ENCODE results near the gene SYNRG.
"Not testable (repeated sequence)": the region's sequence is repeated elsewhere in the genome, so short reads cannot be mapped to it uniquely, and the experiment has no call there.

The SYNRG gene, protein sequence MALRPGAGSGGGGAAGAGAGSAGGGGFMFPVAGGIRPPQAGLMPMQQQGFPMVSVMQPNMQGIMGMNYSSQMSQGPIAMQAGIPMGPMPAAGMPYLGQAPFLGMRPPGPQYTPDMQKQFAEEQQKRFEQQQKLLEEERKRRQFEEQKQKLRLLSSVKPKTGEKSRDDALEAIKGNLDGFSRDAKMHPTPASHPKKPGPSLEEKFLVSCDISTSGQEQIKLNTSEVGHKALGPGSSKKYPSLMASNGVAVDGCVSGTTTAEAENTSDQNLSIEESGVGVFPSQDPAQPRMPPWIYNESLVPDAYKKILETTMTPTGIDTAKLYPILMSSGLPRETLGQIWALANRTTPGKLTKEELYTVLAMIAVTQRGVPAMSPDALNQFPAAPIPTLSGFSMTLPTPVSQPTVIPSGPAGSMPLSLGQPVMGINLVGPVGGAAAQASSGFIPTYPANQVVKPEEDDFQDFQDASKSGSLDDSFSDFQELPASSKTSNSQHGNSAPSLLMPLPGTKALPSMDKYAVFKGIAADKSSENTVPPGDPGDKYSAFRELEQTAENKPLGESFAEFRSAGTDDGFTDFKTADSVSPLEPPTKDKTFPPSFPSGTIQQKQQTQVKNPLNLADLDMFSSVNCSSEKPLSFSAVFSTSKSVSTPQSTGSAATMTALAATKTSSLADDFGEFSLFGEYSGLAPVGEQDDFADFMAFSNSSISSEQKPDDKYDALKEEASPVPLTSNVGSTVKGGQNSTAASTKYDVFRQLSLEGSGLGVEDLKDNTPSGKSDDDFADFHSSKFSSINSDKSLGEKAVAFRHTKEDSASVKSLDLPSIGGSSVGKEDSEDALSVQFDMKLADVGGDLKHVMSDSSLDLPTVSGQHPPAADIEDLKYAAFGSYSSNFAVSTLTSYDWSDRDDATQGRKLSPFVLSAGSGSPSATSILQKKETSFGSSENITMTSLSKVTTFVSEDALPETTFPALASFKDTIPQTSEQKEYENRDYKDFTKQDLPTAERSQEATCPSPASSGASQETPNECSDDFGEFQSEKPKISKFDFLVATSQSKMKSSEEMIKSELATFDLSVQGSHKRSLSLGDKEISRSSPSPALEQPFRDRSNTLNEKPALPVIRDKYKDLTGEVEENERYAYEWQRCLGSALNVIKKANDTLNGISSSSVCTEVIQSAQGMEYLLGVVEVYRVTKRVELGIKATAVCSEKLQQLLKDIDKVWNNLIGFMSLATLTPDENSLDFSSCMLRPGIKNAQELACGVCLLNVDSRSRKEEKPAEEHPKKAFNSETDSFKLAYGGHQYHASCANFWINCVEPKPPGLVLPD (N-terminal part only)

DNA sequence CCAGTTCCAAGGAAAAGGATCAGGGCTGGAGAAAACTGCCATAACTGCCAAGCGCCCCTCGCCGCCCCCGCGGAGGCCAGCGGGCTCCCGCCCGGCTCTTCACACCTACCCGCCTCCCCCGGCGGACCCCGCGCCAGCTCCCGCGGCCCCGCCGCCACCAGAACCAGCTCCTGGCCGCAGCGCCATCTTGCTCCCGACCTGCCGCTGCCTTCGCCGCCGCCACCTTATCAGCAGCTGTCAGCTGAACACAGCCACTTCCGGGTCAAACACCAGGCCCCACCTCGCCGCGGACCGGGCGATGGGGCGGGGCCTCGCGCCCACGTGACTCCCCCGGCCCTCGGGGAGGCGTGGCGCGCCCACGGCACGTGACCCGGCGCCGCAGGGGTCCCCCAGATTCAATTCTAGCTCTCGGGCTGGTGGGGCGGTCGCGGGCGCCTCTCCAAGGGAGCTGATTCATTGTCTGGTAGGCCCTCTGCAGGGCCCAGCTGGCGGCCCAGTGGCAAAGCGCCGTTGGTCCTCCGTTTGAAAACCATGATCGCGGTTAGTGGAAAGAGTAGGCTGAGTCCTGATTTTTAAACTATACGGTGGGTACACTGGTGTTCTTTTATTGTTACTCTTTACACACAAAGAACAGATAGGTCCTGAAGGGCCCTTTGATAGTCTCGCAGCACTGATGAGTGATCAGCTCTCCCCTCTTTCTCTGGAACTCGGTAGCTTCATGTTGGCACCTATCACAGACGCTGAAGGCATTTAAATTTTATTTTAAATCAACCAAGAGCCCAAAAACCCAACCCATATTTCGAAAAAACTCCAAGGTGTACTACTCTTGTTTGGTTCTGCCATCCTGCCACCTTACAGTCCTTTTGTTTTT, at the start of gene SYNRG:
Gene SYNRG (minus strand): TSS at position 249 of the 871 bp plus-strand sequence. CDS start 63 bp downstream, at position 186.
- DNase-seq = peak; percentile 96

DNA sequence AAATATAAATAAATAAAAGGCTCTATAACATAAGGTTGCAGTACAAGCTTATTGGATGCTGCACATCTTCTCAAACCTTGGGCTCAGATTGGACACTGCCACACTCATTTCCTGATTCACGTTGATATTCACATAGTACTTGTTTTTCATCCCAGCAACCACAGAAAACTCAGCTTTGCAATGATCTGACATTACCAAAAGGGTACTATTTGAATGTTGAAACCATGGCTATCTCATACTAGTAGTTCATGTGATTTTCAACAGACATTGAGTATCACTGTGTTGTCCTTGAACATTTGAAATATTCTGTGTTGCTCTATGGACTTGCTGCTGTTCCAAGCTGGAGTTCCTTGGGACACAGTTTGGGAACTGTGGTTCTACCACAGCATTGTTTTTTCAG, 48.0 kb upstream of the SYNRG start:
- no peak for DNase-seq

DNA sequence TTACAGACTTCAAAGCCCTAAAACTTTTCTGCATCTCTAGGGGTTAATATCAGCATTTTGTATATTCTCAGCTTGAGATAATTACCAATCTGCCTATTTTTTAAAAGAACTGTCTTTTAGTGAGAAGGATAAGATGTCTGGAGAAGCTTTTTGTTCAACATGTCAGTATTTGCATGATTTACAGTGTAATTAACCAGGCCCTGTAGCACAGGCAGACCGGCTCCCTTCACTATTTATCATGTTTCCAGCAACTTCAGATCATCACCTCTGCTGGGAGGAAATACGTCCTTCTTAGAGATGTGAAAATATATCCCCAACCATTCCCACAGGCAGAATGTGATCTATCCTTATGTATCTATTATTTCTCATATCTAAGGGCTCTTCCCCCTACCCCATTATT, 42.6 kb upstream of the SYNRG start:
- DNase-seq = no peak

DNA sequence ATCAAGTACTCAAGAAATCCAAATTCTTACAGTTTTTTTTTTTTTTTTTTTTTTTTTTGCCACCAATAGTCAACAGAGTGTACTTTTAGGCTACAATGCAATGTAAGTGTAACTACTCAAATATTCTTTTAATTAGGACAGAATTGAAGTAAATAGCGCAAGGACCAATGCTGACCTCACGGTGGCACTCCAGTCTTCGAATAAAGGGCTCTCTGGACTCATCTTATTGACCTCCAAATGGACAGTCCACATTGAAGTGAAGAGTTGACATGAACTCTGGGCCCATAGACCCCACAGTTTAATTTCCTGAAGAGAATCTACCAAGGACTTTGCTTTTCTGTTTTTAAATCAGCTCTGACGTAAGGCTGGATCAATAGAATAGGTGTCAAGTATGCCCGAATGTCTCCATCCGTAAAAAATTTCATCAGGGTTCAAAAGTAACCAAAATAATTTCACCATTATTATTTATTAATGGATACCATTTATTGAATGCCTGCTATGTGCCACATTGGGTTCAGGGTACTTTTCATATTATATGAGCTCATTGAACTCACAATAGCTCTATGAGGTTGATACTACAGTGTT, 41.3 kb upstream of the SYNRG start:
- DNase-seq = no peak

DNA sequence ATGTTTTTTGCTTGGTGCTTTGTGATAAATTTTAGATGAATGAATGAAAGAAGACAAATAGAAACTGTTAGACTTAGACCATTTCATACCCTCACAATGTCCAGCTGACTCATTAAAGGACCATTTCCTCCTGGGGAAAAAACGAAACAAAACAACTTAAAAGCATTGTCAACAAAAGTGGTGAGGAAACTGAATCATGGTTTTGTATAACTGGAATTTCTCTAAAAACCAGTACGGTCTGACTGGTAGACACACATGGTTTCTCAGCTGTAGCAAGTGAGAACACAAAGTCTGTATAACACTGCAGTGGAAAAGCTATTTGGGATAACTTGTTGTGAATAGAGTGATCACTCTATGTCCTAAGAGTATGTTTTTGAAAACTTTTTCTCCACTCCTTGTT, 39.3 kb upstream of the SYNRG start:
- DNase-seq = no peak

DNA sequence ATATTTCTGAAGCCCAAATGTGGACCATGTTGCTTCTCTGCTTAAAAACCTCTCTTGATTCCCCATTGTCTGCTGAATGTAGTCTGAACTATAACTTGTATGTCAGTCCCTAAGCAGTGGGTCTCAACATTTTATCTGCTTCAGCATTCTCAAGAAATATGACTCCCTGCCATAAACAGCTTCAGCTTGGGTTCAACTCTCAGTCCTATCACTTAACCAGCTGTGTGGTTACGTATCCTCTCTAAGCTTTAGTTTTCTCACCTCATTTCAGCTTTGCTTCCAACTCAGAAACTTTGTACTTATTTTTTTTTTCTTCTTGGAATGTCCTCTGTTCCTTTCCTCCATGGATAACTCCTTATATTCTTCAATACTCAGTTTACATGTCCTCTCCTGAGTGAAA, 38.6 kb upstream of the SYNRG start:
- DNase-seq = no peak

DNA sequence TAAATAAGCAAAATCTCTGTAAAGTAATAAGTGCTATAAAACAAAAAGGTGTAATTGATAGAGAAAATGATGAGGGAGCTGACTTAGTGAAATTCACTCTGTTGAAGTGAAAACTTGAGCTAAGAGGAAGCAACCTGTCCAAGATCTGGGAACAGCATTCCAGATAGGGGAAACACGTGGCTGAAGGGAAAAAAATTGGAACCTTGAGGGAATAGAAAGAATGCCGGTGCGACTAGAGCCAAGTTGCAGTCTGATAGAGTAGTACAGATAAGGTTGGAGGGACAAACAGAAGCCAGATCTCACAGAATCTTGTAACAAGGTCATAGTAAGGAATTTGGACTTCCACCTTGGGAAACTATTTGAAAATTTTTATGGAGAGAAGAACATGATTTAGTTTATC, 34.7 kb upstream of the SYNRG start:
- no peak for DNase-seq

DNA sequence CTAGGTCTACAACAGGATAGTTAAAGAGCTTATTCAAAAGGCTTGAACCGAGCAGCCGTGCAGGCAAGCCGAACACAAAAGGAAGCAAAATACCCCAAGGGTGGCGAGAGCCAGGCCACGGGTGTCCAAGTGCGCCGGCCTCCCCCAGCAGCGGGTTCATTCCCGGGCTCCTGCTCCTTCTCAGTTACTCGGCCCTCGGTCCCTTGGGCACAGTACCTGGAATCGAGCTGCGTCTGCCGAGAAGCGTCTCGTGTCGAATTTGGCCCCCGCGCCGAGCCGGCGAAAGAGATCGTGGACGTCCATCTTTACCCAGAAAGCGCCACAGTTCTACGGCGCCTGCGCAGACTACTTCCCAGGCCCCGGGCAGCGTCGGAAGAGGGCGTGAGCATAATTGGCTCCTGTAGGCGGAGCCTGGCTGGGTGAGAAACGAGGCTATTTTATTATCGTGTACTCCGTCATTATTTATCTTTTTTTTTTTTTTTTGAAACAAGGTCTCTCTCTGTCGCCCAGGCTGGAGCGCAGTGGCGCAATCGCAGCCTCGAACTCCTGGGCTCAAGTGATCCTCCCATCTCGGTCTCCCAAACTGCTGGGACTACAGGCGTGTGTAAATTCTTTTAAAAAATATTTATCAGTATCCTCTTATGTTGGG, 34.0 kb upstream of the SYNRG start, which contains the start of gene DDX52:
Gene DDX52 (minus strand): TSS at position 329 of the 649 bp plus-strand sequence. CDS start 26 bp downstream, at position 303.
- DNase-seq = peak; percentile 93

DNA sequence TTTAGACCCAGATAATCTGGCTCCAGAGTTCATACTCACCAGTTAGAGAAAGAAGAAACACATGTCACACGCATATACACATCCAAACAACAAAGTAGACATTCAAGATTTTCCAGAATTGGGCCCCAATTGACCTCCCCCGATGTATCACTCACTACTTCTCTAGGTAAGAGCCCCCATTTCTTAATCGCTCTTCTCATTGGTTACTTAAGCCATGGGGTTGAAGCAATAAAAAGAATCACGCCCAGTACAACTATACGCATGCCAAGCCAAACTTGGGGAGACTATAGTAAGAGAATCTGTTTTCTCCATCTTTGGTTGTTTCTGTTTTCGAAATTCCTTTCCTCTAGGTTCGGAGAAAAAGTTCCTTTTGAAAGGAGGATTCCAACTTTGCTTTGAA, 33.5 kb upstream of the SYNRG start:
- DNase-seq = no peak

DNA sequence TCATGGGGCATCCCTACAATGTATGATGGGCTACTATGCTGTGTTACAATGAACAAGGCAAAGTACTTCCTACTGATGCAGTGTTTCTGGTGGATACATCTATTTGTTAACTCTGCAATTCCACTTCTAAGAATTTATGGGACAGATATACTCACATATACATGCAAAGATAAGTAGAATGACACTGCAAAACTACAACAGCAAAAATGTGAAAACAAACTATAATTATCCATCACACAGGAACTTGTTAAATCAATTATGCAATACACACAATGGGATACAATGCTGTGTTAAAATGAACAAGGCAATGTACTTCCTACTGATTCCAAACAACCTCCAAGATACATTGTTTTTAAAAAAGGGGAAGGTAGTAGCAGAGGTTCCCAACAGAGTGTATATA, 30.8 kb upstream of the SYNRG start:
- no peak for DNase-seq

DNA sequence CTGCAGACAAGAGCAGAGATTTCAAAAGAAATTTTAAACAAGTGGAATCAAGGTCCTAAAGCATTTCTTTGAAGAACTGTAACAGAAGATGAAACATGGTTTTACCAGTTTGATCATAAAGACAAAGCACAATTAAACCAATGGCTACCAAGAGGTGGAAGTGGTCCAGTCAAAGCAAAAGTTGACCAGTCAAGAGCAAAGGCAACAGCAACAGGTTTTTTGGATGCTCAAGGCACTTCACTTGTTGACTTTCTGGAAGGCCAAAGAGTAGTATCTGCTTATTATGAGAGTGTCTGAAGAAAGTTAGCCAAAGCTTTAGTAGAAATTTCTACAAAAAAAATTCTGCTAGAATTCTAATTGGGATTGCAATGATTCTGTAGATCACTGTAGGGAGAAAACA, 28.7 kb upstream of the SYNRG start:
- no peak for DNase-seq

DNA sequence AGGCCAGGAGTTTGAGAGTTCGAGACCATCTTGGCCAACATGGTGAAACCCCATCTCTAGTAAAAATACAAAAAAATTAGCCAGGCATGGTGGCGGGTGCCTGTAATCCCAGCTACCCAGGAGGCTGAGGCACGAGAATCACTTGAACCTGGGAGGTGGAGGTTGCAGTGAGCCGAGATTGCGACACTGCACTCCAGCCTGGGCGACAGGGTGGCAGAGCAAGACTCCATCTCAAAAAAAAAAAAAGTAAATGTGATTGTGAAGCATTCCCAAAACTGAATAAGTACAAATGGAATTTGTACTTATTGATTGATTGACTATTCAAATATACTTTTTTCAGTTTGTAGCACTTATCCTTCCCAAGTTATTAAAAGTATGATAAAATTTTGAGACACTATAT, 7.2 kb upstream of the SYNRG start:
- DNase-seq = not testable (repeated sequence)

DNA sequence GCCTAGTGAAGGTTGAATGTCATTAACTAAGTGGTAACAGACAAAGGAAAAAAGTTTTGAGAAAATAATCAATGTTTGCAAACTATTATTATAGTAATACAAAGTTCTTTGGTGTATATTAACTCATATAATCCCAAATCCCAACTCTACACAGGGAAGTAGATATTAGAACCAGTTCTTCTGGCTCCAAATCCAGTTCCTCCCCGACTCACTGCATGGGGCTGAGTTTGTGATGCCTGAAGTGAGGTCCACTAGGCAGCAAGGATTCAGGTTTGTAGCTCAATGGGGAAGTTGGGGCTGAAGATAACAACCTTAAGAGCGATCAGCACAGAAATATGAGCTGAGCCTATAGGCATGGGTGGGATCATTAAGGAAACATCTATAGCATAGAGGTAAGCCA, 5.6 kb upstream of the SYNRG start:
- DNase-seq = no peak

DNA sequence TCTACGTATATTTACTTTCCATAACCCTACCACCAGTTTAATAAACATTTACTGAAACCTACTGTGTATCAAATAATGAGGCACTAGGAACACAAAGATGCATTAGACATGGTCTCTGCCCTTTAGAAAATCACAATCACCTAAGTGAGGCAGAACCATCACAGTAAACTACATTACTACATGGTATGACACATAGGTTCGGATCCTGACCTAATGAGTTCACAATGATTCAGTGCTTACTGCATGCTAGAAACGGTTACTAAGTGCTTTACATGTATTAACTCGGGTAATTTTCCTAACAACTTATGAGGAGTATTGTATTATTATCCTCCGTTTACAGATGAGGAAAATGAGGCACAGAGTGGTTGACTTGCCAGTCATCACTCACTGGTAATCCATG, 5.2 kb upstream of the SYNRG start:
- no peak for DNase-seq

DNA sequence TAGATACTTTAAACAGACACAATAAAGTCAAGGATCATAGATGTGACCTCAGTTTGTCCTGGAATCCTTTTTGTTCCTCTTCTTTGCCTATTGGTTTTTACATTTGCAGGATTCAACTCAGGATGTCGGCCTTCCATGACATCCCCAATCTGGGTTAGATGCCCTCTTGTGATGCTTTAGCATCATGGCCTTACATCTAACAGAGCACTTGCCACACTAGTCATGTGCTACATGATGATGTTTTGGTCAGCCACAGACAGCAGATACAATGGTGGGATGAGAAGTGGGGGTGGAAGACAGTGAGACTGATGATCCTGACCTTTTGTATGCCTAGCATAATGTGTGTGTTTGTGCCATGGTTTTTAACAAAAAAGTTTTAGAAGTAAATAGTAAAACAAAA, 1.8 kb upstream of the SYNRG start:
- DNase-seq = no peak

DNA sequence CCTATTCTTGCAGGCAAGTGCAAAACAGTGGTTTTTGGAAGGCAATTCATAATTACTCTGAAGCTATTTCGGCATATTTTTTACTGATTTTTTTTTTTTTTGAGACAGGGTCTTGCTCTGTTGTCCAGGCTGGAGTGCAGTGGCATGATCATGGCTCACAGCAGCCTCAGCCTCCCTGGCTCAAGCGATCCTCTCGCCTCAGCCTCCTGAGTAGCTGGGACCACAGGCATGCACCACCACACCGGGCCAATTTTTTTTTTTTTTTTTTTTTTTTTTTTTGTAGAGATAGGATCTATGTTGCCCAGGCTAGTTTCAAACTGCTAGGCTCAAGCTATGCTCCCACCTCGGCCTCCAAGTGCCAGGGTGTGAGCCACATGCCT, 813 bp upstream of the SYNRG start:
- DNase-seq = not testable (repeated sequence)

DNA sequence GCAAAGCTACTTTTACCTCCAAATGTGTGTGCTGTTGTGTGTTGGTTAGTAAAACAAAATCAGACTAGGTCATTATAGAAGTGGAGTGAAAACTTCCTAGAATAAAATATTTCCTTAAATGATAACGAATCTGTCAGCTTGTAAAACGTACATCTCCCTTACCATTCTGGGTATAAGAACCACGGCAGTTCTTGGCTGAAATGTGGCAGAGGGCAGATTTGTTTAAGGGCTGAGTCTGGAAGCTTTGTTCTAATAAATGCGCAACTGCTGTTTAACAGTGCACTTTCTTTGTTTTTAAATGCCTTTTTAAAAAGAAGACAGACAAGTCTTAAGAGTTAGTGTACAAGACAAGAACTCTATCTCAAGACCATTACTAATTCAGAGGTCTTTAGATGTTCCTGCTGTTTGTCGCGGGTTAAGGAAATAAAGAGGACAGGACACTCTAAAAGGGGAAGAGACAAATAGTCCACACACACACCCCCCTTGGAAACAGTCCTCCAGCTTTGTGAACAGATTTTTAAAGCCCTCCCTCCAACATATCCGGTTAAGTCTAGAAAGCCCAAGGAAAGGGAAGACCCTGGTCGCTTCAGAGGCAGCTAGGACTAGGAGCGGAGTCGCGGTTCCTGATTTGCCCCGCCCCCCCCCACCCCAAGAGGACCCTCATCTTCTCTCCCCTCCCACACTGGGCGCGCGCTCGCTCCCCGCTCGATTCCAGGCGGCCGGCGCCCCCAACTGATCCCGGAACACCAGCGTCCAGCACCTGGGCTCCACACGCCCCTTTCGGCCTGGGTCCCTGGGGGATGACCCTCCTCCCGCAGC, 658 bp downstream of the SYNRG start:
- peak; percentile 23 for DNase-seq

DNA sequence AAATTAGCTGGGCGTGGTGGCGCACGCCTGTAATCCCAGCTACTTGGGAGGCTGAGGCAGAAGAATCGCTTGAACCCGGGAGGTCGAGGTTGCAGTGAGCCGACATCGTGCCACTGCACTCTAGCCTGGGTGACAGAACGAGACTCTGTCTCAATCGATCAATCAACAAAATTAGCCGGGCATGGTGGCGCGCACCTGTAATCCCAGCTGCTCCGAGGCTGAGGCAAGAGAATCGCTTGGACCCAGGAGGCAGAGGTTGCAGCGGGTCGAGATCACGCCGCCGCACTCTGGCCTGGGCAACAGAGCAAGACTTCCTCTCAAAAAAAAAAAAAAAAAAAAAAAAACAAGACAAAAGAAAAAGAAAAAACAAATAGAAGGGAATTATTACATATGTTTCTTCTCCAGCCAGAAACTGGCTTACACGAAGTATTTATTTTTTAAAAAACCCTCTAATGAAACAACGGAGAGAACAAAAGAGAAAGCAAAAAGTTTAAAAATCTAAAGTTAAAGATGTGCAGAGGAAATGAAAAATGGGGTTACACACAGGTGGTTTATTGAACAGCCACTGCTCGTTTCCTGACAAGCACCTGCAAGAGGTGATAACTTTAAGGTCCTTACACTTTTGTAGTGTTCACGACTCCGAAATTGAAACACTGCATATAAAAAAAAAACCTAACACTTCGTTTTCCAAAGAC, 1.4 kb downstream of the SYNRG start:
- DNase-seq = peak; percentile 43

DNA sequence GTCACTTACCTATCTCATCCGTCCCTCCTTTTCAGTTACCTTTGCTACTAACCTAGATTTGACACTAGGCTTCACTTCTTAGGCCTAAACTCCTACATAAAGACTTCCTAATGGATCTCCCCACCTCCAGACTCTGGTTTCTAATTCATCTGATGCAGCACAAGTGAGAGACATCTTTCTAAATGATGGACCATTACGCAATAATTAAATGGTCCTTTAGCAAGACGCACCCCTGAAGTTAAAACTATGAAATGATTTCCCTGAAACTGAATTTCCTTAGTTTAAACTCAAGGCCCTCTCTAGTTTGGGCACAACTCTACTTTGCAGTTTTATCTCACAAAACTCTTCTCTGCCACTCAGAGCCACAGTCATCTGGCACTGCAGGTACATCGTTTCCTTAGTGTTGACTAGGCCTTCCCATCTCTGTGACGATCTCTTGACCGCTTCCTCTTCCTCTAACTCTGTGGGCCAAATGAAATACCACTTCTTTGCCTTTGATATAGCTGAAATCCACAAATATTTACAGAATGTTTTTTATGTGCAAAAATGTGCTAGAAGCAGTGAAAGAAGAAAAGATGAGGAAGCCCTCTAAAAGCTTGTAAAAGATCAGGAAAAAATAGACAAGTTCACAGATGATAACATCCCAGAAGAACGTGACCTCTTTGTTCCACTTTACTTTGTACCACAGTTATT, 3.3 kb downstream of the SYNRG start:
- DNase-seq = peak; percentile 61

All from CD4-positive, alpha-beta T cell treated with Interleukin-17A for 4 hours (primary cell).